Pancreas (tissue), 10 donors: ENCODE measurements around the gene IFI30. TPM values are rescaled to one million over a fixed set of nuclear protein-coding genes. Genes with fewer than 3 reads are reported as not detected.
A peak's percentile ranks its signal among the peaks of the same experiment; 100 is the strongest.

Experiments used
- ATAC-seq, 4 donors: fragments of 200-7000 bp; cut with Tn5 transposase; one replicate each; pipeline versions ENCODE4 v1.8.0 to v1.9.1; 2020; ENCODE audit warnings: mild to moderate bottlenecking in 4 of 4, moderate library complexity in 4 of 4
- DNase-seq, 6 donors: peaks; one replicate each; pipeline ENCODE4 v3.0.0-alpha.2; 2020
- FAIRE-seq: peaks from 2 replicates; lab custom pipeline; 2012; peaks lifted over from hg19 to GRCh38; lab: Jason Lieb, UNC
- H3K27ac ChIP-seq, 4 donors: fragments of 200-600 bp; sonication (generic); 1 replicate in 3 of 4; 2 replicates in 1 of 4; pipeline versions ENCODE4 v1.5.0 to v1.8.0; 2020
- H3K27me3 ChIP-seq, 4 donors: fragments of 200-600 bp; one replicate each; pipeline ENCODE4 v1.8.0; 2021
- H3K36me3 ChIP-seq, 3 donors: fragments of 200-600 bp; sonication (generic) in 1 of 3; one replicate each; pipeline versions ENCODE4 v1.5.0 to v1.8.0; 2020 to 2021
- H3K4me1 ChIP-seq, 3 donors: fragments of 200-600 bp; one replicate each; pipeline ENCODE4 v1.8.0; 2021
- H3K4me3 ChIP-seq, 4 donors: fragments of 200-600 bp; sonication (generic) in 2 of 4; one replicate each; pipeline versions ENCODE4 v1.5.0 to v1.8.0; 2020 to 2021
- H3K9me3 ChIP-seq, 4 donors: fragments of 200-600 bp; one replicate each; pipeline ENCODE4 v1.8.0; 2021
- WGBS, 2 donors: extraction: QIAGEN DNeasy Blood & Tissue Kit; methylation state at CpG; one replicate each; pipeline ENCODE4 v1.1.7; 2013; 5-methylcytosine and 5-hydroxymethylcytosine counted together
- intact Hi-C, 3 donors: fragments of 100-400 bp; cut with DNase I; formaldehyde crosslinking; loops; one replicate each; pipeline versions ENCODE4 v1.11.1 to v1.14.2; 2022
- polyA plus RNA-seq, 2 donors: library from polyadenylated mRNA; stranded (reverse); fragments of 200-250 nt; gene quantifications; one replicate each; pipeline ENCODE4 v1.2.3, GENCODE V29; 2013
- total RNA-seq, 6 donors: library from RNA; stranded (reverse); fragmentation: NEBNext Ultra II Directional in 4 of 6; extraction: Animal tissue kit (Norgen Biotek cat#: 25700) in 4 of 6; gene quantifications; one replicate each; pipeline versions ENCODE4 v1.2.1 to v1.2.4, GENCODE V29; 2021 to 2023
- TF ChIP-seq, protein P1 (sequence below), 4 donors: fragments of 200-600 bp; sonication (generic) in 3 of 4; IDR thresholded peaks; one replicate each; pipeline versions ENCODE4 v1.5.0 to v1.8.0; 2021; ENCODE audit warnings: antibody characterized with exemption in 4 of 4
- donor health status: healthy with polysubstance abuse.
- donor health status: DM: no; HTN: no; CAD: no; lungs with moderate emphysema.
- donor health status: DM: no; HTN: no; CAD: no.
- donor health status: control.
- donor health status: control.
- donor health status: Bipolar disorder and iron deficiency.
- donor health status: DM: yes; HTN: yes; CAD: no.
- donor health status: DM: no; HTN: no; CAD: no.
- donor health status: DM: no; HTN: no; CAD: no.
- donor health status: DM: yes; HTN: yes; CAD: no.

Gene IFI30
- 100 to 1,000 TPM in 1 of 6 donors, 10 to 100 TPM in 5; 12.2 to 108 (median 23.2) TPM for total RNA-seq
- 10 to 100 TPM; 21.4 to 22.2 TPM for polyA plus RNA-seq

DNA sequence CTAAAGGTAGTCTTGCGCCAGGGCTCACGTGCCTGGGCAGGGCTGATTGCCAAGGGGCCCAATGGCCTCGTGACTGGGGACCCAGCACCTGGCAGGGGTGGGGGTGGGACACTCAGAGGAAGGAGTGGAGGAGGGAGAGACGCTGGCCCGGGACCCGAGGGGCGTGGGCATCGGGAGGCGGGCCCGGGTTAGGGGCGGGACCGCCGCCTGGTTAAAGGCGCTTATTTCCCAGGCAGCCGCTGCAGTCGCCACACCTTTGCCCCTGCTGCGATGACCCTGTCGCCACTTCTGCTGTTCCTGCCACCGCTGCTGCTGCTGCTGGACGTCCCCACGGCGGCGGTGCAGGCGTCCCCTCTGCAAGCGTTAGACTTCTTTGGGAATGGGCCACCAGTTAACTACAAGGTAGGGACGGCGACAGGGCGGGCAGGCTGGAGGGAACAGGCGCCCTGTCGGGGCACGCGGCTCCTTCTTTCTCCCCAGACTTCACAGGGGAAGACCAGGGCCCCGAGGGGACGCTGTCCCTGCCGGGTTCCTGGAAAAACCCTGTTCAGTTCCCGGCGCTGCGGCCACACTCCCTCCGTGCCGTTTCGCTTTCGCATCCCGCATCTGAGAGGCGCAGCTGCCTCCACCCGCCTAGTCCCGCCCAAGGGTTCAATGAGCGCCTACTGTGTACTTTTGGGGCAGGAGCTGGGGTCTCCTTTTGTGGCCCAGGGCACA lies at the start of gene IFI30:
Gene IFI30, plus strand, starts transcription at position 242 of the 717 bp plus-strand sequence. Its CDS starts 29 bp downstream, at position 271.
- peak within 1 kb of the TSS; percentile 69 to 77 (median 76) for H3K27ac ChIP-seq
- intact Hi-C loops: no loop called here
- TF ChIP-seq, protein P1, sequence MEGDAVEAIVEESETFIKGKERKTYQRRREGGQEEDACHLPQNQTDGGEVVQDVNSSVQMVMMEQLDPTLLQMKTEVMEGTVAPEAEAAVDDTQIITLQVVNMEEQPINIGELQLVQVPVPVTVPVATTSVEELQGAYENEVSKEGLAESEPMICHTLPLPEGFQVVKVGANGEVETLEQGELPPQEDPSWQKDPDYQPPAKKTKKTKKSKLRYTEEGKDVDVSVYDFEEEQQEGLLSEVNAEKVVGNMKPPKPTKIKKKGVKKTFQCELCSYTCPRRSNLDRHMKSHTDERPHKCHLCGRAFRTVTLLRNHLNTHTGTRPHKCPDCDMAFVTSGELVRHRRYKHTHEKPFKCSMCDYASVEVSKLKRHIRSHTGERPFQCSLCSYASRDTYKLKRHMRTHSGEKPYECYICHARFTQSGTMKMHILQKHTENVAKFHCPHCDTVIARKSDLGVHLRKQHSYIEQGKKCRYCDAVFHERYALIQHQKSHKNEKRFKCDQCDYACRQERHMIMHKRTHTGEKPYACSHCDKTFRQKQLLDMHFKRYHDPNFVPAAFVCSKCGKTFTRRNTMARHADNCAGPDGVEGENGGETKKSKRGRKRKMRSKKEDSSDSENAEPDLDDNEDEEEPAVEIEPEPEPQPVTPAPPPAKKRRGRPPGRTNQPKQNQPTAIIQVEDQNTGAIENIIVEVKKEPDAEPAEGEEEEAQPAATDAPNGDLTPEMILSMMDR (IDR thresholded peaks at IDR 0.05): no peak
- no peaks in the 10 kb centered on the region for H3K27me3 ChIP-seq
- H3K4me3 ChIP-seq: peak within 1 kb of the TSS; percentile 41 to 70 (median 50)
- FAIRE-seq (no peak), ATAC-seq (peak; percentile 89 to 92 (median 89)), DNase-seq (peak; percentile 89 to 97 (median 94))
- H3K9me3 ChIP-seq: no peaks in the 10 kb centered on the region
- H3K36me3 ChIP-seq: peaks cover 0 to 3% (median 0%) of the 10 kb centered on the region in 3 donors
- 0% methylated on average over 47 of the region's 47 CpGs for WGBS, 2 donors
- H3K4me1 ChIP-seq: peaks cover 0 to 6% (median 3%) of the 10 kb centered on the region in 3 donors

DNA sequence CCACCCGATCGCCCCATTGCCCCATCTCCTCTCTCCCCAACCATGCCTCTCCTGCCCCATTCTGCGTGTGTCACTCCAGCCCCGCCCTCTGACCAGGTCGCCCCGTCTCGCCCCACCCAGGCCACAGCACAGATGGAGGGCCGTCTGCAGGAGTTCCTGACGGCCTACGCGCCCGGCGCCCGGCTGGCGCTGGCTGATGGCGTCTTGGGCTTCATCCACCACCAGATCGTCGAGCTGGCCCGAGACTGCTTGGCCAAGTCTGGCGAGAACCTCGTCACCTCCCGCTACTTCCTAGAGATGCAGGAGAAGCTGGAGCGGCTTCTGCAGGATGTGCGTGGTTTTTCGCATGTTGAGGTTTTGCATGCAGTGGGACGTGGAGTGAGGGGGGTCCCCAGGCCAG lies 49.8 kb upstream of the IFI30 start:
- peaks cover under 1 to 7% (median 5%) of the 10 kb centered on the region in 3 donors for H3K4me1 ChIP-seq
- ATAC-seq (no peak), DNase-seq (no peak), FAIRE-seq (no peak)
- no peak overlapping the region for H3K4me3 ChIP-seq
- H3K9me3 ChIP-seq: no peaks in the 10 kb centered on the region
- TF ChIP-seq, protein P1 (IDR thresholded peaks at IDR 0.05): no peak
- intact Hi-C loops: no loop called here
- H3K27ac ChIP-seq: no peak overlapping the region
- no peaks in the 10 kb centered on the region for H3K27me3 ChIP-seq
- peaks cover 6 to 46% (median 11%) of the 10 kb centered on the region in 3 donors for H3K36me3 ChIP-seq
- whole genome bisulfite sequencing, 2 donors: 86 to 90% methylated on average over 26 of the region's 26 CpGs

DNA sequence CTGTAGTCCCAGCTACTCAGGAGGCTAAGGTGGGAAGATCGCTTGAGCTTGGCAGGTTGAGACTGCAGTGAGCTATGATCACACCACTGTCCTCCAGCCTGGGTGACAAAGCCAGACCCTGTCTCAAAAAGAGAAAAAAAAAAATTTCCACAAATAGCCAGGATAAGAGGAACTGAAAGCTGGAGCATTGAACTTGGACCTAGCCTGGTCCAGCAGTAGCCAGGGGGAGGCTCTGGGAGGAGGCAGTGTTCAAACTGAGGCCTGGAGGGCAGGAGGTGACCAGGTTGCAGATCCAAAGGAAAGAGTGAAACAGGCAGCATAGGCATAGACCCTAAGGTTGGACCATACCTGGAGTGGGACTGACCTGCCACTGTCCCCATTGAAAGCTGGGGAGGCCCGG lies 47.5 kb upstream of the IFI30 start:
- H3K4me3 ChIP-seq: no peak overlapping the region
- intact Hi-C loops: no loop called here
- WGBS, 2 donors: 71 to 72% methylated on average over 2 of the region's 2 CpGs
- H3K36me3 ChIP-seq: peaks cover 11 to 66% (median 21%) of the 10 kb centered on the region in 3 donors
- no peaks in the 10 kb centered on the region for H3K27me3 ChIP-seq
- FAIRE-seq: no peak
- ATAC-seq: peak in 1 of 4 donors; percentile 26
- TF ChIP-seq, protein P1 (IDR thresholded peaks at IDR 0.05): no peak
- no peak for DNase-seq
- no peak overlapping the region for H3K27ac ChIP-seq
- H3K4me1 ChIP-seq: no peaks in the 10 kb centered on the region
- no peaks in the 10 kb centered on the region for H3K9me3 ChIP-seq

DNA sequence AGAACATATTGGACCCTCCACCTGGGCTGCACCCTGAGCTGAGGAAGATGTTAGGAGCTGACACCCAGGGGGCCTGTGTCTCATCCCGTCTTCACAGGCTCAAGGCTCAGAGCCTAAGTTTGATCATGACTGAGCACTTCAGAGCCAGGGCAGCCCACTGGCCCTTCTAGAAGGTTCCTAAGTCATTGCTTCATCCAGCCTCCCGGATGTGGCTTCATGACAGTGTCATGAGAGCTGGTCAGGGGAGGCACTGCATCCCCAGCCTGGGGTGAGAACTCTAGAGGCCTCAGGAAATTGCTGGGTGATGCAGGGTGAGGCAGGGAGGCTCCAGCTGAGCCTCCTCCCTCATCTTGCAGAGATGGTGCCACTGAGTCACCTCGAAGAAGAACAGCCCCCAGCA lies 45.6 kb upstream of the IFI30 start:
- Histone ChIP-seq H3K27me3 (no peaks in the 10 kb centered on the region), H3K27ac (no peak overlapping the region), H3K36me3 (peaks cover 11 to 75% (median 26%) of the 10 kb centered on the region in 3 donors), H3K9me3 (no peaks in the 10 kb centered on the region), H3K4me1 (no peaks in the 10 kb centered on the region), H3K4me3 (no peak overlapping the region)
- DNase-seq (no peak), ATAC-seq (no peak), FAIRE-seq (no peak)
- 82 to 89% methylated on average over 3 of the region's 3 CpGs for WGBS, 2 donors
- TF ChIP-seq, protein P1 (IDR thresholded peaks at IDR 0.05): no peak
- intact Hi-C loops: no loop called here

DNA sequence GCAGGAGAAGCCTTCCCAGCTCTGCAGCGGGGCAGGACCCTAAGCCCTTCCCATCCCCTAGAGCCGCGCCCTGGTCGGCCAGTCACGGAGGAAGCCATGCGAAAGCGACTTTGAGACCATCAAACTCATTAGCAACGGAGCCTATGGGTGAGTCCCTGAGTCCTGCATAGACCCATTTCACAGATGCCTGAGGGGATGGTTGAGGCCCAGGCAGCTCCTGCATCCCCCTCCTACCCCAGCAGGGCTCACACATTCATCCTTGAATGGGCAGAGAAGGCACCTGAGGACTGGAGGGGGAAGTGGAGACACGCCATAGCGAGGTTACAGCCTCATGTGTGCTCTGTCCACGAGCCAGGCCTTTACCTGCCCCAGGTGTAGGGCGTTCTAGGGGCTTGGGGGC lies 44.8 kb upstream of the IFI30 start:
- no peaks in the 10 kb centered on the region for H3K27me3 ChIP-seq
- FAIRE-seq (no peak), DNase-seq (peak in 1 of 6 donors; percentile 13), ATAC-seq (no peak)
- intact Hi-C loops: no loop called here
- TF ChIP-seq, protein P1 (IDR thresholded peaks at IDR 0.05): no peak
- H3K36me3 ChIP-seq: peaks cover 11 to 74% (median 21%) of the 10 kb centered on the region in 3 donors
- H3K4me1 ChIP-seq: no peaks in the 10 kb centered on the region
- no peak overlapping the region for H3K27ac ChIP-seq
- 94 to 95% methylated on average over 12 of the region's 12 CpGs for WGBS, 2 donors
- H3K9me3 ChIP-seq: no peaks in the 10 kb centered on the region
- H3K4me3 ChIP-seq: no peak overlapping the region
